Neural cell (in vitro differentiated cells): Measurements from ENCODE around the gene SPRR3. TPM values are rescaled to one million over a fixed set of nuclear protein-coding genes. Genes with fewer than 3 reads are reported as not detected.

Source experiments
- H2AFZ ChIP-seq: fragments of 200-600, 300-800 bp; sonication (generic), shearing (Covaris generic); 2 replicates; pipeline ENCODE4 v1.6.0; 2014; ENCODE audit warnings: low read depth, mild to moderate bottlenecking, antibody characterized with exemption, low read length, moderate library complexity
- H3F3A ChIP-seq: fragments of 200-600 bp; shearing (Covaris generic); 2 replicates; pipeline ENCODE4 v1.6.1; 2016; ENCODE audit warnings: mild to moderate bottlenecking, moderate library complexity, mixed read lengths, antibody characterized with exemption, low read length; ENCODE audit not compliant: insufficient read depth, poor library complexity, severe bottlenecking
- H3K27ac ChIP-seq: fragments of 200-600, 300-800 bp; sonication (generic), shearing (Covaris generic); 2 replicates; pipeline ENCODE4 v1.5.1; 2014; ENCODE audit warnings: mild to moderate bottlenecking, low read length, moderate library complexity
- H3K27me3 ChIP-seq: fragments of 300-800, 200-600 bp; sonication (generic), shearing (Covaris generic); 2 replicates; pipeline ENCODE4 v1.6.0; 2014; ENCODE audit warnings: mild to moderate bottlenecking, low read depth, low read length, moderate library complexity; ENCODE audit not compliant: insufficient read depth
- H3K36me3 ChIP-seq: fragments of 300-800, 200-600 bp; sonication (generic), shearing (Covaris generic); 2 replicates; pipeline ENCODE4 v1.5.1; 2014; ENCODE audit warnings: mild to moderate bottlenecking, antibody characterized with exemption, low read length, moderate library complexity; ENCODE audit not compliant: insufficient read depth
- H3K4me2 ChIP-seq: fragments of 300-800, 200-600 bp; sonication (generic), shearing (Covaris generic); 2 replicates; pipeline ENCODE4 v1.6.0; 2014; ENCODE audit warnings: mild to moderate bottlenecking, low read length
- H3K4me3 ChIP-seq: fragments of 300-800, 200-600 bp; sonication (generic), shearing (Covaris generic); 2 replicates; pipeline ENCODE4 v1.5.1; 2014; ENCODE audit warnings: mild to moderate bottlenecking, low read length, moderate library complexity
- H3K79me2 ChIP-seq: fragments of 200-600 bp; shearing (Covaris generic); replicated peaks from 2 replicates; pipeline ENCODE4 v1.6.0; 2014; ENCODE audit warnings: mild to moderate bottlenecking, low read length, moderate library complexity; ENCODE audit not compliant: insufficient read depth
- H3K9ac ChIP-seq: fragments of 300-800, 200-600 bp; sonication (generic), shearing (Covaris generic); 2 replicates; pipeline ENCODE4 v1.6.1; 2016; ENCODE audit warnings: mild to moderate bottlenecking, low read length, mixed read lengths
- H3K9me2 ChIP-seq: fragments of 200-600 bp; shearing (Covaris generic); 2 replicates; pipeline ENCODE4 v1.6.1; 2016; ENCODE audit warnings: mild to moderate bottlenecking, low read length, mixed read lengths; ENCODE audit not compliant: insufficient read depth
- H3K9me3 ChIP-seq: fragments of 200-600, 300-800 bp; sonication (generic), shearing (Covaris generic); 2 replicates; pipeline ENCODE4 v1.6.1; 2016; ENCODE audit warnings: mild to moderate bottlenecking, mixed run types, low read length, moderate library complexity, mixed read lengths
- H4K20me1 ChIP-seq: fragments of 200-600 bp; shearing (Covaris generic); 2 replicates; pipeline ENCODE4 v1.6.1; 2016; ENCODE audit warnings: mild to moderate bottlenecking, mixed run types; ENCODE audit not compliant: insufficient read depth
- EP300 ChIP-seq: fragments of 450-650 bp; conservative IDR thresholded peaks from 2 replicates; pipeline ENCODE4 v1.6.1; 2014; ENCODE audit warnings: antibody characterized with exemption, mild to moderate bottlenecking, moderate library complexity; ENCODE audit not compliant: poor library complexity, severe bottlenecking
- EZH2 ChIP-seq: fragments of 200-600, 300-800 bp; shearing (Covaris generic), sonication (generic); IDR thresholded peaks from 2 replicates; pipeline ENCODE4 v1.6.1; 2014; ENCODE audit warnings: antibody characterized with exemption, low read length, borderline replicate concordance, mild to moderate bottlenecking; ENCODE audit not compliant: insufficient read depth, poor library complexity, severe bottlenecking
- MXI1 ChIP-seq: fragments of 450-650 bp; conservative IDR thresholded peaks from 2 replicates; pipeline ENCODE4 v1.6.1; 2014; ENCODE audit warnings: antibody characterized with exemption, mild to moderate bottlenecking; ENCODE audit not compliant: poor library complexity, severe bottlenecking
- POLR2AphosphoS5 ChIP-seq: IDR thresholded peaks from 2 replicates; pipeline ENCODE4 v1.6.1; 2012
- RAD21 ChIP-seq: fragments of 450-650 bp; conservative IDR thresholded peaks from 2 replicates; pipeline ENCODE4 v1.6.1; 2014; ENCODE audit warnings: antibody characterized with exemption, mild to moderate bottlenecking, moderate library complexity
- SMC3 ChIP-seq: fragments of 450-650 bp; conservative IDR thresholded peaks from 2 replicates; pipeline ENCODE4 v1.6.1; 2014; ENCODE audit warnings: antibody characterized with exemption, mild to moderate bottlenecking, moderate library complexity; ENCODE audit not compliant: poor library complexity
- TAF1 ChIP-seq: IDR thresholded peaks from 2 replicates; pipeline ENCODE4 v1.6.1; 2012; ENCODE audit warnings: low read depth
- polyA plus RNA-seq: library from polyadenylated mRNA; depleted of rRNA; stranded (reverse); fragments of >200 nt; gene quantifications from 2 replicates; pipeline ENCODE4 v1.2.3, GENCODE V29; 2014
- TF ChIP-seq, protein P1 (sequence below): IDR thresholded peaks from 2 replicates; pipeline ENCODE4 v1.6.1; 2012; ENCODE audit warnings: borderline replicate concordance
- TF ChIP-seq, protein P2 (sequence below): fragments of 450-650 bp; IDR thresholded peaks from 2 replicates; pipeline ENCODE4 v1.5.1; 2014; ENCODE audit warnings: antibody characterized with exemption, mild to moderate bottlenecking, moderate library complexity; ENCODE audit not compliant: poor library complexity, severe bottlenecking

SPRR3 gene
- polyA plus RNA-seq, 1 donor from 2014 or later = not detected

GRCh38 chr1:152962876-152963415, 38.6 kb upstream of the SPRR3 start:
- Histone ChIP-seq H3F3A (no peaks in the 10 kb centered on the region), H3K9me2 (no peaks in the 10 kb centered on the region), H2AFZ (no peak overlapping the region), H4K20me1 (no peaks in the 10 kb centered on the region), H3K27me3 (no peaks in the 10 kb centered on the region), H3K4me2 (no peak overlapping the region), H3K9me3 (no peaks in the 10 kb centered on the region), H3K27ac (no peak overlapping the region), H3K9ac (no peak overlapping the region), H3K79me2 (no peaks in the 10 kb centered on the region), H3K36me3 (no peaks in the 10 kb centered on the region), H3K4me3 (no peak overlapping the region)
- TF ChIP-seq SMC3 (no peak), POLR2AphosphoS5 (no peak), RAD21 (no peak), EP300 (no peak), MXI1 (no peak), TAF1 (no peak), EZH2 (no peak)
- TF ChIP-seq, protein P1, sequence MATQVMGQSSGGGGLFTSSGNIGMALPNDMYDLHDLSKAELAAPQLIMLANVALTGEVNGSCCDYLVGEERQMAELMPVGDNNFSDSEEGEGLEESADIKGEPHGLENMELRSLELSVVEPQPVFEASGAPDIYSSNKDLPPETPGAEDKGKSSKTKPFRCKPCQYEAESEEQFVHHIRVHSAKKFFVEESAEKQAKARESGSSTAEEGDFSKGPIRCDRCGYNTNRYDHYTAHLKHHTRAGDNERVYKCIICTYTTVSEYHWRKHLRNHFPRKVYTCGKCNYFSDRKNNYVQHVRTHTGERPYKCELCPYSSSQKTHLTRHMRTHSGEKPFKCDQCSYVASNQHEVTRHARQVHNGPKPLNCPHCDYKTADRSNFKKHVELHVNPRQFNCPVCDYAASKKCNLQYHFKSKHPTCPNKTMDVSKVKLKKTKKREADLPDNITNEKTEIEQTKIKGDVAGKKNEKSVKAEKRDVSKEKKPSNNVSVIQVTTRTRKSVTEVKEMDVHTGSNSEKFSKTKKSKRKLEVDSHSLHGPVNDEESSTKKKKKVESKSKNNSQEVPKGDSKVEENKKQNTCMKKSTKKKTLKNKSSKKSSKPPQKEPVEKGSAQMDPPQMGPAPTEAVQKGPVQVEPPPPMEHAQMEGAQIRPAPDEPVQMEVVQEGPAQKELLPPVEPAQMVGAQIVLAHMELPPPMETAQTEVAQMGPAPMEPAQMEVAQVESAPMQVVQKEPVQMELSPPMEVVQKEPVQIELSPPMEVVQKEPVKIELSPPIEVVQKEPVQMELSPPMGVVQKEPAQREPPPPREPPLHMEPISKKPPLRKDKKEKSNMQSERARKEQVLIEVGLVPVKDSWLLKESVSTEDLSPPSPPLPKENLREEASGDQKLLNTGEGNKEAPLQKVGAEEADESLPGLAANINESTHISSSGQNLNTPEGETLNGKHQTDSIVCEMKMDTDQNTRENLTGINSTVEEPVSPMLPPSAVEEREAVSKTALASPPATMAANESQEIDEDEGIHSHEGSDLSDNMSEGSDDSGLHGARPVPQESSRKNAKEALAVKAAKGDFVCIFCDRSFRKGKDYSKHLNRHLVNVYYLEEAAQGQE = no peak
- TF ChIP-seq, protein P2, sequence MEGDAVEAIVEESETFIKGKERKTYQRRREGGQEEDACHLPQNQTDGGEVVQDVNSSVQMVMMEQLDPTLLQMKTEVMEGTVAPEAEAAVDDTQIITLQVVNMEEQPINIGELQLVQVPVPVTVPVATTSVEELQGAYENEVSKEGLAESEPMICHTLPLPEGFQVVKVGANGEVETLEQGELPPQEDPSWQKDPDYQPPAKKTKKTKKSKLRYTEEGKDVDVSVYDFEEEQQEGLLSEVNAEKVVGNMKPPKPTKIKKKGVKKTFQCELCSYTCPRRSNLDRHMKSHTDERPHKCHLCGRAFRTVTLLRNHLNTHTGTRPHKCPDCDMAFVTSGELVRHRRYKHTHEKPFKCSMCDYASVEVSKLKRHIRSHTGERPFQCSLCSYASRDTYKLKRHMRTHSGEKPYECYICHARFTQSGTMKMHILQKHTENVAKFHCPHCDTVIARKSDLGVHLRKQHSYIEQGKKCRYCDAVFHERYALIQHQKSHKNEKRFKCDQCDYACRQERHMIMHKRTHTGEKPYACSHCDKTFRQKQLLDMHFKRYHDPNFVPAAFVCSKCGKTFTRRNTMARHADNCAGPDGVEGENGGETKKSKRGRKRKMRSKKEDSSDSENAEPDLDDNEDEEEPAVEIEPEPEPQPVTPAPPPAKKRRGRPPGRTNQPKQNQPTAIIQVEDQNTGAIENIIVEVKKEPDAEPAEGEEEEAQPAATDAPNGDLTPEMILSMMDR = no peak

DNA sequence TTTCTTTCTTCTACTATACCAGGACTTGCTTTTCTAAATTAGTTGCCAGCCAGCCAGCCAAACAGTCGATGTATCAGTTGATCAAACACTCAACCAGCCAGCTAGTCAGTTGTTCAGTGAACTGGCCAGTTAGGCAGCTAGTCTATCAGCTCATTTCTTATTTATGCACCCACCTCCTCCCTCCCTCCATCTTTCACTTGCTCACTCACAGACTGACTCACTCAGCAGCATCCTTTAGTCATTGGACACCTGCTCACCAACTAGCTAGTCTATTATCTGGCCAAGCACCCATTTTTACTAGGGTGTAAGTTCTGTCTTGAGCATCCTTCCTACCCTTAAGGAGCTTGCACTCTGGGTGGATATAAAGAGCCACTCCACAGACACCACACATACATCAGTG, 37.0 kb upstream of the SPRR3 start:
- Histone ChIP-seq H3K9me3 (no peaks in the 10 kb centered on the region), H2AFZ (no peak overlapping the region), H3K9me2 (no peaks in the 10 kb centered on the region), H3K27me3 (no peaks in the 10 kb centered on the region), H3K4me2 (no peak overlapping the region), H4K20me1 (no peaks in the 10 kb centered on the region), H3K36me3 (no peaks in the 10 kb centered on the region), H3K79me2 (no peaks in the 10 kb centered on the region), H3K9ac (no peak overlapping the region), H3F3A (no peaks in the 10 kb centered on the region), H3K4me3 (no peak overlapping the region), H3K27ac (no peak overlapping the region)
- TF ChIP-seq RAD21 (no peak), EZH2 (no peak), TAF1 (no peak), SMC3 (no peak)
- TF ChIP-seq, protein P1 = no peak
